ENCODE results near the gene HBG2.

HBG2 gene

GRCh38 chr11:5241458-5241857, 13.1 kb downstream of the HBG2 start:
- no peaks in the 10 kb centered on the region for H3K9me3 ChIP-seq (ENCODE audit: control insufficient read depth, low read length)
- H3K4me3 ChIP-seq (ENCODE audit: insufficient read depth, low read depth, low read length, poor library complexity, severe bottlenecking), result no peak overlapping the region
- no peak overlapping the region for H3K27ac ChIP-seq (ENCODE audit: insufficient read depth, low read length, poor library complexity, severe bottlenecking)
- no peaks in the 10 kb centered on the region for H3K27me3 ChIP-seq (replicated peaks; ENCODE audit: control insufficient read depth, insufficient read depth, low read length, poor library complexity, severe bottlenecking)
- DNase-seq, result no peak
- no peaks in the 10 kb centered on the region for H3K36me3 ChIP-seq (ENCODE audit: control insufficient read depth, insufficient read depth, low read length)
- no peaks in the 10 kb centered on the region for H3K4me1 ChIP-seq (ENCODE audit: control insufficient read depth, insufficient read depth, low read length, poor library complexity, severe bottlenecking)

GRCh38 chr11:5240458-5240857, 14.1 kb downstream of the HBG2 start:
- Histone ChIP-seq H3K4me1 (ENCODE audit: control insufficient read depth, insufficient read depth, low read length, poor library complexity, severe bottlenecking) (no peaks in the 10 kb centered on the region), H3K36me3 (ENCODE audit: control insufficient read depth, insufficient read depth, low read length) (no peaks in the 10 kb centered on the region), H3K27ac (ENCODE audit: insufficient read depth, low read length, poor library complexity, severe bottlenecking) (no peak overlapping the region), H3K9me3 (ENCODE audit: control insufficient read depth, low read length) (no peaks in the 10 kb centered on the region), H3K4me3 (ENCODE audit: insufficient read depth, low read depth, low read length, poor library complexity, severe bottlenecking) (no peak overlapping the region), H3K27me3 (replicated peaks; ENCODE audit: control insufficient read depth, insufficient read depth, low read length, poor library complexity, severe bottlenecking) (no peaks in the 10 kb centered on the region)
- no peak for DNase-seq

GRCh38 chr11:5240056-5240455, 14.5 kb downstream of the HBG2 start:
- Histone ChIP-seq H3K4me1 (ENCODE audit: control insufficient read depth, insufficient read depth, low read length, poor library complexity, severe bottlenecking) (no peaks in the 10 kb centered on the region), H3K4me3 (ENCODE audit: insufficient read depth, low read depth, low read length, poor library complexity, severe bottlenecking) (no peak overlapping the region), H3K27ac (ENCODE audit: insufficient read depth, low read length, poor library complexity, severe bottlenecking) (no peak overlapping the region), H3K9me3 (ENCODE audit: control insufficient read depth, low read length) (no peaks in the 10 kb centered on the region), H3K27me3 (replicated peaks; ENCODE audit: control insufficient read depth, insufficient read depth, low read length, poor library complexity, severe bottlenecking) (no peaks in the 10 kb centered on the region), H3K36me3 (ENCODE audit: control insufficient read depth, insufficient read depth, low read length) (no peaks in the 10 kb centered on the region)
- no peak for DNase-seq

DNA sequence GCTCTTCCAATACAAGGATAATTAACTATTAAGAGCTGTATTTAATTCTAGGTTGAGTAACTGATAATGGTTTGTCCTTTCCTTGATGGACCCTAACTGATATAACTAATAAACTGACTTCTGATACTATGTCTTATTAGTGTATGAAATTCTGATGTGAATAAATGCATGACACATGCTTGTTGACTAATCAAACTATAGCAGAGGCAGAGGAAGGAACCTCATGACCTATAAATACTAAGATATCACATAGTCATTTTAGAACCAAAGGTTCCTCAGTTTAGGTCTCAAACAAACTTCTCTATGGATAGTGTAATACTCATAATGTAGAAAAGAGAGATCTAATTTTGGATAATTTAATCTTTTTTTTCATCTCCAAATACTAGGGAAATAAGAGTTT, 15.5 kb downstream of the HBG2 start:
- no peaks in the 10 kb centered on the region for H3K4me1 ChIP-seq (ENCODE audit: control insufficient read depth, insufficient read depth, low read length, poor library complexity, severe bottlenecking)
- H3K36me3 ChIP-seq (ENCODE audit: control insufficient read depth, insufficient read depth, low read length), result no peaks in the 10 kb centered on the region
- H3K27me3 ChIP-seq (replicated peaks; ENCODE audit: control insufficient read depth, insufficient read depth, low read length, poor library complexity, severe bottlenecking), result no peaks in the 10 kb centered on the region
- no peaks in the 10 kb centered on the region for H3K9me3 ChIP-seq (ENCODE audit: control insufficient read depth, low read length)
- no peak overlapping the region for H3K4me3 ChIP-seq (ENCODE audit: insufficient read depth, low read depth, low read length, poor library complexity, severe bottlenecking)
- no peak for DNase-seq
- no peak overlapping the region for H3K27ac ChIP-seq (ENCODE audit: insufficient read depth, low read length, poor library complexity, severe bottlenecking)

DNA sequence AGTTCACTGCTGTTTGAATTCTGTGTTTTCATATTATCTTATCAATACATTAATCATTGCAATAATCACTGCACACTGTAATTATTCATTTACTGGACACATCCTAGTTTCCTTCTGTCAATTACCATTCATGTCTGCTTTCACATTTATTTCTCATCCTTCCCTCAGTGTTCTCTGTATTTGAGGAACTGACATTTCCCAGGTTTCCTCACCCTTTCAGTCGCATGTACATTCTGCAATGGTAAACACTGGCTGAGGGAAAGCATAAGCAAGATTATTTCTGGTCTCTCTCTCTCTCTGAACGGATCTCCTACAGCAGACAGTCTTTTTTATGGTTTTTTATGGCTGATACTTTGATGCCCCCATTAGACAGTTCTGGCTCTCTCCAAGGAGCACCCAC, 16.1 kb downstream of the HBG2 start:
- no peak for DNase-seq
- H3K4me3 ChIP-seq (ENCODE audit: insufficient read depth, low read depth, low read length, poor library complexity, severe bottlenecking), result no peak overlapping the region

GRCh38 chr11:5237420-5237819, 17.2 kb downstream of the HBG2 start:
- Histone ChIP-seq H3K36me3 (ENCODE audit: control insufficient read depth, insufficient read depth, low read length) (no peaks in the 10 kb centered on the region), H3K27me3 (replicated peaks; ENCODE audit: control insufficient read depth, insufficient read depth, low read length, poor library complexity, severe bottlenecking) (no peaks in the 10 kb centered on the region), H3K9me3 (ENCODE audit: control insufficient read depth, low read length) (no peaks in the 10 kb centered on the region), H3K4me1 (ENCODE audit: control insufficient read depth, insufficient read depth, low read length, poor library complexity, severe bottlenecking) (no peaks in the 10 kb centered on the region), H3K4me3 (ENCODE audit: insufficient read depth, low read depth, low read length, poor library complexity, severe bottlenecking) (no peak overlapping the region), H3K27ac (ENCODE audit: insufficient read depth, low read length, poor library complexity, severe bottlenecking) (no peak overlapping the region)
- DNase-seq, result no peak

More for the DNA sequence above, 16.1 kb downstream of the HBG2 start:
- H3K27me3 ChIP-seq (replicated peaks; ENCODE audit: control insufficient read depth, insufficient read depth, low read length, poor library complexity, severe bottlenecking), result no peaks in the 10 kb centered on the region
- H3K27ac ChIP-seq (ENCODE audit: insufficient read depth, low read length, poor library complexity, severe bottlenecking), result no peak overlapping the region
- no peaks in the 10 kb centered on the region for H3K36me3 ChIP-seq (ENCODE audit: control insufficient read depth, insufficient read depth, low read length)
- no peaks in the 10 kb centered on the region for H3K4me1 ChIP-seq (ENCODE audit: control insufficient read depth, insufficient read depth, low read length, poor library complexity, severe bottlenecking)
- H3K9me3 ChIP-seq (ENCODE audit: control insufficient read depth, low read length), result no peaks in the 10 kb centered on the region

DNA sequence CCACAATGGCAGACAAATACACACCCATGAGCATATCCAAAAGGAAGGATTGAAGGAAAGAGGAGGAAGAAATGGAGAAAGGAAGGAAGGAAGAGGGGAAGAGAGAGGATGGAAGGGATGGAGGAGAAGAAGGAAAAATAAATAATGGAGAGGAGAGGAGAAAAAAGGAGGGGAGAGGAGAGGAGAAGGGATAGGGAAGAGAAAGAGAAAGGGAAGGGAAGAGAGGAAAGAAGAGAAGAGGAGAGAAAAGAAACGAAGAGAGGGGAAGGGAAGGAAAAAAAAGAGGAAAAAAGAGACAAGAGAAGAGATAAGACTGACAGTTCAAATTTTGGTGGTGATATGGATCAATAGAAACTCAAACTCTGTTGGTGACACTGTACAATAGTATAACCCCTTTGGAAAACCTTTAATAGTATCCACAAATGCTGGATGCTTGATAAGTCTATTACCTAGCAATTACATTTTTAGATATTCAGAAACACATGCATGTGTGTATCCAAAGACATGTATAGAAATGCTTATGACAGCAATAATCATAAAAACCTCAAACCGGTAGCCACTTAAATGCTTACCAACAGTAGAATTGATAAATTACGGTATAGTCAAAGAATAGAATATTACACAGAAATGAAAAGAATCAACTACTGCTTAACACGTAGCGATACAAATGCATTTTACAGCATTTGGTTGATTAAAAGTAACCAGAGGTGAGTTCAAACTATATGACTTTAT, 19.1 kb downstream of the HBG2 start:
- no peak for DNase-seq
- no peak overlapping the region for H3K4me3 ChIP-seq (ENCODE audit: insufficient read depth, low read depth, low read length, poor library complexity, severe bottlenecking)
- H3K27me3 ChIP-seq (replicated peaks; ENCODE audit: control insufficient read depth, insufficient read depth, low read length, poor library complexity, severe bottlenecking), result no peaks in the 10 kb centered on the region
- H3K36me3 ChIP-seq (ENCODE audit: control insufficient read depth, insufficient read depth, low read length), result no peaks in the 10 kb centered on the region
- no peaks in the 10 kb centered on the region for H3K4me1 ChIP-seq (ENCODE audit: control insufficient read depth, insufficient read depth, low read length, poor library complexity, severe bottlenecking)
- H3K9me3 ChIP-seq (ENCODE audit: control insufficient read depth, low read length), result no peaks in the 10 kb centered on the region
- H3K27ac ChIP-seq (ENCODE audit: insufficient read depth, low read length, poor library complexity, severe bottlenecking), result no peak overlapping the region

- H3K27me3 ChIP-seq (replicated peaks; ENCODE audit: control insufficient read depth, insufficient read depth, low read length, poor library complexity, severe bottlenecking), result no peaks in the 10 kb centered on the region
- H3K27ac ChIP-seq (ENCODE audit: insufficient read depth, low read length, poor library complexity, severe bottlenecking), result no peak within 1 kb of the TSS
- no peaks in the 10 kb centered on the region for H3K36me3 ChIP-seq (ENCODE audit: control insufficient read depth, insufficient read depth, low read length)
- H3K4me3 ChIP-seq (ENCODE audit: insufficient read depth, low read depth, low read length, poor library complexity, severe bottlenecking), result no peak within 1 kb of the TSS
- no peaks in the 10 kb centered on the region for H3K9me3 ChIP-seq (ENCODE audit: control insufficient read depth, low read length)
- no peak for DNase-seq
- H3K4me1 ChIP-seq (ENCODE audit: control insufficient read depth, insufficient read depth, low read length, poor library complexity, severe bottlenecking), result no peaks in the 10 kb centered on the region
Measured at GRCh38 chr11:5234381-5234834, 20.2 kb downstream of the HBG2 start, which contains the start of gene HBD. TSS of gene HBD (minus strand) at chr11:5234483. CDS start at chr11:5234433, 50 bp downstream.

DNA sequence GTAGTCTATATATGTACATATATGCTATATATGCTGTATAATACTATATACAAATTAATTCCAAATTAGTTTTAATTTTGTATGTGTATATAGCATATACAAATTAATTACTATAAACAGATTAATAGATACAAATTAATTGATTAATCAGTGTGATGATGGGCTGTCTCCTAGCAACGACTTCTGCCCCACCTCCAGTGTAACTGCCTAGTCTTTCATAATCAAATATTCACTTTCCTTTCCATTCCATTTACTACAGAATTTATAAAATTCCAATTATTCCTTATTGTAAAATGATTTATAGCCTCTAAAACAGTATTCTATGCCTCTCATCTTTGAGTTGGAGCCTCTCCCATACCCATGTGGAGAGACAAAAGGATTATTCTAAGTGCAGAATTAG, 21.3 kb downstream of the HBG2 start:
- H3K4me3 ChIP-seq (ENCODE audit: insufficient read depth, low read depth, low read length, poor library complexity, severe bottlenecking), result no peak overlapping the region
- no peak overlapping the region for H3K27ac ChIP-seq (ENCODE audit: insufficient read depth, low read length, poor library complexity, severe bottlenecking)
- H3K36me3 ChIP-seq (ENCODE audit: control insufficient read depth, insufficient read depth, low read length), result no peaks in the 10 kb centered on the region
- no peaks in the 10 kb centered on the region for H3K9me3 ChIP-seq (ENCODE audit: control insufficient read depth, low read length)
- no peak for DNase-seq
- H3K4me1 ChIP-seq (ENCODE audit: control insufficient read depth, insufficient read depth, low read length, poor library complexity, severe bottlenecking), result no peaks in the 10 kb centered on the region
- H3K27me3 ChIP-seq (replicated peaks; ENCODE audit: control insufficient read depth, insufficient read depth, low read length, poor library complexity, severe bottlenecking), result no peaks in the 10 kb centered on the region

DNA sequence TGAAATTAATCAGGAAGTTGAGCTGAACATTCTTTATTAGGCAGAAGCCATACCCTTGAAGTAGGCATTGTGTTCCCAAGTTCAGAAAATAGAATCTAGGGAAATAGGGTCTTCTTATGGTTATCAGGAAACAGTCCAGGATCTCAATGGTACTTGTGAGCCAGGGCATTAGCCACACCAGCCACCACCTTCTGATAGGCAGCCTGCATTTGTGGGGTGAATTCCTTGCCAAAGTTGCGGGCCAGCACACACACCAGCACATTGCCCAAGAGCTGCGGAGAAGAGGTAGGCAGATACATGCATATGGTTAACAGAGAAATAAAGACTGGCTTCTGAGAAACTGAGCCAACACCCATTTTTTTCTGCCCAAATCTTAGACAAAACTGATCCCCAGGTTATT, 21.8 kb downstream of the HBG2 start:
- Histone ChIP-seq H3K36me3 (ENCODE audit: control insufficient read depth, insufficient read depth, low read length) (no peaks in the 10 kb centered on the region), H3K4me1 (ENCODE audit: control insufficient read depth, insufficient read depth, low read length, poor library complexity, severe bottlenecking) (no peaks in the 10 kb centered on the region), H3K27ac (ENCODE audit: insufficient read depth, low read length, poor library complexity, severe bottlenecking) (no peak overlapping the region), H3K4me3 (ENCODE audit: insufficient read depth, low read depth, low read length, poor library complexity, severe bottlenecking) (no peak overlapping the region), H3K9me3 (ENCODE audit: control insufficient read depth, low read length) (no peaks in the 10 kb centered on the region), H3K27me3 (replicated peaks; ENCODE audit: control insufficient read depth, insufficient read depth, low read length, poor library complexity, severe bottlenecking) (no peaks in the 10 kb centered on the region)
- no peak for DNase-seq

All from effector memory CD4-positive, alpha-beta T cell (primary cell).